ENCODE data around the gene ASTL. TPM values are rescaled to one million over a fixed set of nuclear protein-coding genes. Genes with fewer than 3 reads are reported as not detected.

The ASTL gene
- total RNA-seq, 1 donor from 2014 or later: not detected

GRCh38 chr2:96123936-96124335 is 14.4 kb downstream of the ASTL start:
- Histone ChIP-seq H3K36me3 (ENCODE audit: control insufficient read depth, insufficient read depth, low read length) (no peaks in the 10 kb centered on the region), H3K27me3 (ENCODE audit: control insufficient read depth, insufficient read depth, low read length) (peaks cover 35% of the 10 kb centered on the region), H3K4me3 (ENCODE audit: low read depth, low read length) (no peak overlapping the region)
- TF ChIP-seq CTCF (IDR thresholded peaks at IDR 0.05; ENCODE audit: insufficient read depth, low read length, poor library complexity, severe bottlenecking): no peak
- no peak for DNase-seq (ENCODE audit: low read depth)

GRCh38 chr2:96123290-96123689 is 15.0 kb downstream of the ASTL start:
- H3K36me3 ChIP-seq (ENCODE audit: control insufficient read depth, insufficient read depth, low read length): no peaks in the 10 kb centered on the region
- no peak overlapping the region for H3K4me3 ChIP-seq (ENCODE audit: low read depth, low read length)
- peaks cover 41% of the 10 kb centered on the region for H3K27me3 ChIP-seq (ENCODE audit: control insufficient read depth, insufficient read depth, low read length)
- TF ChIP-seq CTCF (IDR thresholded peaks at IDR 0.05; ENCODE audit: insufficient read depth, low read length, poor library complexity, severe bottlenecking): no peak
- DNase-seq (ENCODE audit: low read depth): no peak

DNA sequence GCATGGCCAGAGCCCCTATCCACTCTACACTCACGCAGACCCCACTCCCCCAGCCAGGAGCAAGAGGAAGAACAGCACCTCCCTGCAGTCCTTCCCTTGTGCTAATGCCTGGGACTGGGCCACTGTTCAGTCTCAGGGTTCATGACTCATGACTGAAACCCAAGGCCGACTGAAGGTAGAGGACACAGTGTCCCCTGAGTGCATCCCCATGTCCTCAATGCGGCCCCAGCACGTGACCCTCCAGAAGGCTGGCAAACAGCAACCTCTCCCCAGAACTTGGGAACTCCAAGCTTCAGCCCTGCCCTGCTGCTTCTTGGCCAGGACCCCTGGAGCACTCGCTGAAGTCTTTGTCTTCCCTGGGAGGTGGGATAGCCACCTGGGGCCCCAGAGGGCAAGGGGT is 15.9 kb downstream of the ASTL start:
- H3K4me3 ChIP-seq (ENCODE audit: low read depth, low read length): no peak overlapping the region
- no peak for TF ChIP-seq CTCF (IDR thresholded peaks at IDR 0.05; ENCODE audit: insufficient read depth, low read length, poor library complexity, severe bottlenecking)
- peaks cover 49% of the 10 kb centered on the region for H3K27me3 ChIP-seq (ENCODE audit: control insufficient read depth, insufficient read depth, low read length)
- no peak for DNase-seq (ENCODE audit: low read depth)
- H3K36me3 ChIP-seq (ENCODE audit: control insufficient read depth, insufficient read depth, low read length): no peaks in the 10 kb centered on the region

DNA sequence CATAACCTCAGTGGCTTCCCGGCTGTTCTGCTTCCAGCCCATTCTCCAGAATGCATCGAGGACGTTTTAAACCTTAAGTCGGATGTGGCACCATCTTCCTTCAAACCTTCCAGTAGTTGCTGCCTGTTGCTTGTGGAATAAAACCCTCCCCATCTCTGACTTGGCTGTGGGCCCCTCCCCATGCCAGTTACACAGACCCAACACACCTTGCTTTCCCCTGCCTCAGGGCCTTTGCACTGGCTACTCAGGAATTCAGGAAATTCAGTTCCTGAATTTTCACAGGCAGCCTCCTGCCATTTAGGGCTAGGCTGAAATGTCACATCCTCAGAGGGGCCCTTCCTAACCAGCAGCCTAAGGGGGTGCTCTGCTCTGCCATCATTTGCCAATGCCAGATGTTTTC is 16.9 kb downstream of the ASTL start:
- Histone ChIP-seq H3K27me3 (ENCODE audit: control insufficient read depth, insufficient read depth, low read length) (peaks cover 53% of the 10 kb centered on the region), H3K36me3 (ENCODE audit: control insufficient read depth, insufficient read depth, low read length) (no peaks in the 10 kb centered on the region), H3K4me3 (ENCODE audit: low read depth, low read length) (no peak overlapping the region)
- no peak for DNase-seq (ENCODE audit: low read depth)
- no peak for TF ChIP-seq CTCF (IDR thresholded peaks at IDR 0.05; ENCODE audit: insufficient read depth, low read length, poor library complexity, severe bottlenecking)

DNA sequence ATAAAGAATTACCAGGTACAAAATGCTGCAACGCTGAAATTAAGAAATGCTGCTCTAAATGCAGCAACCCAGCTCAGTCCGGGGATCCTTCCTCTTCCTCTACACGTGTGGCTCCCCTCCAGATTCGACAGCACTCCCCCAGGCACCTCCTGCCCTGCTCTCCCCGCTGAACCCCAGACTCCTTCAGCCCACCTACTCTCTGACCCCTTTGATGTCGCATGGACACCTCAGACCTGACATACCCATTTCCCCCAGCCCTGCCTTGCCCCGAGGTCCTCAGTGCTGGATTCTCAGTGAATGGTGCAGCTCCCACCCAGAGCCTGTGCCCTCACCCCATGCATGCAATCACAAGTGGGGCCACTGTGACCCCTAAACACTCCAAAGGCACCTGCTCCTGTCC is 17.3 kb downstream of the ASTL start:
- no peak for DNase-seq (ENCODE audit: low read depth)
- no peak for TF ChIP-seq CTCF (IDR thresholded peaks at IDR 0.05; ENCODE audit: insufficient read depth, low read length, poor library complexity, severe bottlenecking)
- H3K4me3 ChIP-seq (ENCODE audit: low read depth, low read length): no peak overlapping the region
- peaks cover 56% of the 10 kb centered on the region for H3K27me3 ChIP-seq (ENCODE audit: control insufficient read depth, insufficient read depth, low read length)
- no peaks in the 10 kb centered on the region for H3K36me3 ChIP-seq (ENCODE audit: control insufficient read depth, insufficient read depth, low read length)

GRCh38 chr2:96120091-96120720 is 18.1 kb downstream of the ASTL start:
- no peak for DNase-seq (ENCODE audit: low read depth)
- peaks cover 64% of the 10 kb centered on the region for H3K27me3 ChIP-seq (ENCODE audit: control insufficient read depth, insufficient read depth, low read length)
- H3K36me3 ChIP-seq (ENCODE audit: control insufficient read depth, insufficient read depth, low read length): no peaks in the 10 kb centered on the region
- H3K4me3 ChIP-seq (ENCODE audit: low read depth, low read length): no peak overlapping the region
- no peak for TF ChIP-seq CTCF (IDR thresholded peaks at IDR 0.05; ENCODE audit: insufficient read depth, low read length, poor library complexity, severe bottlenecking)

Measured in kidney epithelial cell (primary cell).